A549 (cell line): ENCODE measurements around the gene TSPEAR. TPM values are rescaled to one million over a fixed set of nuclear protein-coding genes. Genes with fewer than 3 reads are reported as not detected.
"Not testable (repeated sequence)": the region's sequence is repeated elsewhere in the genome, so short reads cannot be mapped to it uniquely, and the experiment has no call there.

Source experiments
- ATAC-seq, 2 experiments: fragments of 200-7000 bp in 1 of 2; fragments of >200 bp in 1 of 2; cut with Nextera tagmentation in 1 of 2; cut with Tn5 transposase in 1 of 2; 3 replicates each; pipeline versions ENCODE4 v1.8.0 to v1.9.1; 2018 to 2020; ENCODE audit warnings: mild to moderate bottlenecking in 1 of 2, moderate library complexity in 1 of 2
- CTCF ChIA-PET: fragments of 300-600 bp; sonication (Branson Sonifier 250); formaldehyde crosslinking; extraction: SDS; loops from one replicate; lab custom pipeline; 2021; ENCODE audit warnings: antibody characterized with exemption, inconsistent platforms; lab: Yijun Ruan, JAX
- POLR2A ChIA-PET: fragments of 350-600 bp; formaldehyde crosslinking; extraction: SDS; loops from one replicate; lab custom pipeline; 2021; ENCODE audit warnings: antibody characterized with exemption, inconsistent platforms; lab: Yijun Ruan, JAX
- DNase-seq, 2 experiments: peaks; one replicate each; pipeline versions ENCODE4 v3.0.0 to v3.0.0-alpha.2; 2011 to 2016; ENCODE audit warnings: low read depth in 1 of 2, low spot score in 1 of 2
- FAIRE-seq: peaks from 2 replicates; lab custom pipeline; 2011; peaks lifted over from hg19 to GRCh38; lab: Jason Lieb, UNC
- H3K27ac ChIP-seq, 2 experiments: fragments of >200 bp; sonication (Bioruptor Twin); formaldehyde crosslinking; 3 replicates each; pipeline ENCODE4 v1.5.1; 2016 to 2017
- H3K4me1 ChIP-seq: fragments of >200 bp; sonication (Bioruptor Twin); formaldehyde crosslinking; 3 replicates; pipeline ENCODE4 v1.6.1; 2016
- H3K4me2 ChIP-seq: fragments of >200 bp; sonication (Bioruptor Twin); formaldehyde crosslinking; 3 replicates; pipeline ENCODE4 v1.6.1; 2016
- H3K4me3 ChIP-seq: fragments of >200 bp; sonication (Bioruptor Twin); formaldehyde crosslinking; 3 replicates; pipeline ENCODE4 v1.5.1; 2016
- H3K9me3 ChIP-seq: fragments of >200 bp; sonication (Bioruptor Twin); formaldehyde crosslinking; 3 replicates; pipeline ENCODE4 v1.6.1; 2016
- CHD4 ChIP-seq: fragments of 200-600 bp; sonication (generic); IDR thresholded peaks from 2 replicates; pipeline ENCODE4 v1.6.1; 2016; ENCODE audit warnings: antibody characterized with exemption, mild to moderate bottlenecking, borderline replicate concordance
- EP300 ChIP-seq, 2 experiments: fragments of >200 bp; sonication (Bioruptor Twin); formaldehyde crosslinking; IDR thresholded peaks; 2 replicates in 1 of 2; 3 replicates in 1 of 2; pipeline ENCODE4 v1.6.1; 2016 to 2017
- ESRRA ChIP-seq: fragments of 150-350 bp; IDR thresholded peaks from 2 replicates; pipeline ENCODE4 v1.6.1; 2014; ENCODE audit warnings: mild to moderate bottlenecking, low read length, borderline replicate concordance
- HEYL ChIP-seq: fragments of 250-450 bp; sonication (Bioruptor Pico); IDR thresholded peaks from 2 replicates; pipeline ENCODE4 v1.8.0; 2021; ENCODE audit warnings: mild to moderate bottlenecking, moderate library complexity
- HOXA7 ChIP-seq: fragments of 250-450 bp; sonication (Bioruptor Pico); IDR thresholded peaks from 2 replicates; pipeline ENCODE4 v1.5.0; 2020; ENCODE audit warnings: mild to moderate bottlenecking, moderate library complexity
- HOXB13 ChIP-seq: fragments of 250-450 bp; sonication (Bioruptor Pico); IDR thresholded peaks from 2 replicates; pipeline ENCODE4 v1.5.0; 2020; ENCODE audit warnings: low read depth, mild to moderate bottlenecking, moderate library complexity
- HOXB5 ChIP-seq: fragments of 250-450 bp; sonication (Bioruptor Pico); IDR thresholded peaks from 2 replicates; pipeline ENCODE4 v1.5.0; 2020; ENCODE audit warnings: mild to moderate bottlenecking, moderate library complexity
- NFE2L2 ChIP-seq: fragments of 150-350 bp; conservative IDR thresholded peaks from 2 replicates; pipeline ENCODE4 v1.6.1; 2014; ENCODE audit warnings: low read length
- NR3C1 ChIP-seq: fragments of >200 bp; sonication (Bioruptor Twin); formaldehyde crosslinking; IDR thresholded peaks from 3 replicates; pipeline ENCODE4 v1.6.1; 2017
- RFX5 ChIP-seq: fragments of 450-650 bp; IDR thresholded peaks from 2 replicates; pipeline ENCODE4 v1.7.1; 2014; ENCODE audit warnings: antibody characterized with exemption, mild to moderate bottlenecking, moderate library complexity
- ZSCAN20 ChIP-seq: fragments of 250-450 bp; sonication (Bioruptor Pico); IDR thresholded peaks from 2 replicates; pipeline ENCODE4 v1.8.0; 2022; ENCODE audit warnings: mild to moderate bottlenecking, moderate library complexity
- WGBS: methylation state at CpG from one replicate; pipeline ENCODE4 v1.1.6; 2017; ENCODE audit errors: missing lambda C conversion rate; 5-methylcytosine and 5-hydroxymethylcytosine counted together
- polyA plus RNA-seq, 4 experiments: library from polyadenylated mRNA; depleted of rRNA in 3 of 4; stranded (reverse); fragments of >200 nt; fragmentation: RNase III in 1 of 4; extraction: RNeasy Plus Mini Kit Qiagen cat#74134 plus additional on column Dnase treatment in 1 of 4; gene quantifications; 2 replicates in 3 of 4; 3 replicates in 1 of 4; pipeline ENCODE4 v1.2.3, GENCODE V29; 2011 to 2017
- TF ChIP-seq, protein P1 (sequence below): fragments of >200 bp; sonication (Bioruptor Twin); formaldehyde crosslinking; IDR thresholded peaks from 3 replicates; pipeline ENCODE4 v1.6.1; 2016
- TF ChIP-seq, protein P2 (sequence below): fragments of >200 bp; sonication (Bioruptor Twin); formaldehyde crosslinking; IDR thresholded peaks from 3 replicates; pipeline ENCODE4 v1.5.1; 2016

The TSPEAR gene
- polyA plus RNA-seq, 2 of the 4 experiments (the other 2 are of a cell fraction), result not detected

DNA sequence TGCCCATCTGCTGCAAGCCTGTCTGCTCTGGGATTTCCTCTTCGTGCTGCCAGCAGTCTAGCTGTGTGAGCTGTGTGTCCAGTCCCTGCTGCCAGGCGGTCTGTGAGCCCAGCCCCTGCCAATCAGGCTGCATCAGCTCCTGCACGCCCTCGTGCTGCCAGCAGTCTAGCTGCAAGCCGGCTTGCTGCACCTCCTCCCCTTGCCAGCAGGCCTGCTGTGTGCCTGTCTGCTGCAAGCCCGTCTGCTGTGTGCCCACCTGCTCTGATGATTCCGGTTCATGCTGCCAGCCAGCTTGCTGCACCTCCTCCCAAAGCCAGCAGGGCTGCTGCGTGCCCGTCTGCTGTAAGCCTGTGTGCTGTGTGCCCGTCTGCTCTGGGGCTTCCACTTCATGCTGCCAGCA, 110.3 kb downstream of the TSPEAR start:
- 45% methylated on average over 3 of the region's 10 CpGs for WGBS
- CTCF ChIA-PET, POLR2A ChIA-PET, DNase-seq, H3K27ac ChIP-seq, FAIRE-seq, H3K9me3 ChIP-seq, H3K4me1 ChIP-seq, H3K4me3 ChIP-seq, H3K4me2 ChIP-seq: not testable (repeated sequence)
- ATAC-seq, result peak in 1 of 2 experiments; percentile 51; a peak in 2 of 6 replicates

DNA sequence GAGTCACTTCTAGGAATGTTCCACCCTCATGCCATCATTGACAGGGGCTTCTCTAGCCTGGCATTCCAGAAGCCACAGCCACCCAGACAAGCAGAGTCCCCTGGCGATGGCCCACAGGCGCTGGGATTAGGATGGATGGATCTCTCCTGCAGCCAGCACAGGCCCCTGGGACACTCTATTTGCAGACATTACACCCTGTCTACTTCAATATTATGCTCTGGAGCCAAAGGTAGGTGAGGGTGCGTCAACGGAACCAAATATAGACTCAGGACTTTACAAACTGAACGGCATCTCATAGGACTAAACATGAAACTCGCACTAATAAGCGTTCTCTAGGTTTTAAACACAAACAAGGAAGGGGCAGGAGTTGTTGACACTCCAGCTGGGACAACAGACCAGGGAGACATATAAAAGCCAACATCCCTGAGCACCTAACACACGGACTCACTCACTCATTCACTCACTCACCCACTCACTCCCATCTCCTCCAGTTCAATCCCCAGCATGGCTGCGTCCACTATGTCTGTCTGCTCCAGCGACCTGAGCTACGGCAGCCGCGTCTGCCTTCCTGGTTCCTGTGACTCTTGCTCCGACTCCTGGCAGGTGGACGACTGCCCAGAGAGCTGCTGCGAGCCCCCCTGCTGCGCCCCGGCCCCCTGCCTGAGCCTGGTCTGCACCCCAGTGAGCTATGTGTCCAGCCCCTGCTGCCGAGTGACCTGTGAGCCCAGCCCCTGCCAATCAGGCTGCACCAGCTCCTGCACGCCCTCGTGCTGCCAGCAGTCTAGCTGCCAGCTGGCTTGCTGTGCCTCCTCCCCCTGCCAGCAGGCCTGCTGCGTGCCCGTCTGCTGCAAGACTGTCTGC, 111.0 kb downstream of the TSPEAR start, which contains the start of gene KRTAP10-7:
KRTAP10-7 (plus strand) TSS at position 480 of the 861 bp plus-strand sequence; CDS start at position 505, 25 bp downstream.
- CTCF ChIA-PET, H3K9me3 ChIP-seq, DNase-seq, H3K4me1 ChIP-seq, FAIRE-seq, H3K4me2 ChIP-seq, H3K27ac ChIP-seq, ATAC-seq, POLR2A ChIA-PET, H3K4me3 ChIP-seq: not testable (repeated sequence)
- 53% methylated on average over 11 of the region's 23 CpGs for WGBS

DNA sequence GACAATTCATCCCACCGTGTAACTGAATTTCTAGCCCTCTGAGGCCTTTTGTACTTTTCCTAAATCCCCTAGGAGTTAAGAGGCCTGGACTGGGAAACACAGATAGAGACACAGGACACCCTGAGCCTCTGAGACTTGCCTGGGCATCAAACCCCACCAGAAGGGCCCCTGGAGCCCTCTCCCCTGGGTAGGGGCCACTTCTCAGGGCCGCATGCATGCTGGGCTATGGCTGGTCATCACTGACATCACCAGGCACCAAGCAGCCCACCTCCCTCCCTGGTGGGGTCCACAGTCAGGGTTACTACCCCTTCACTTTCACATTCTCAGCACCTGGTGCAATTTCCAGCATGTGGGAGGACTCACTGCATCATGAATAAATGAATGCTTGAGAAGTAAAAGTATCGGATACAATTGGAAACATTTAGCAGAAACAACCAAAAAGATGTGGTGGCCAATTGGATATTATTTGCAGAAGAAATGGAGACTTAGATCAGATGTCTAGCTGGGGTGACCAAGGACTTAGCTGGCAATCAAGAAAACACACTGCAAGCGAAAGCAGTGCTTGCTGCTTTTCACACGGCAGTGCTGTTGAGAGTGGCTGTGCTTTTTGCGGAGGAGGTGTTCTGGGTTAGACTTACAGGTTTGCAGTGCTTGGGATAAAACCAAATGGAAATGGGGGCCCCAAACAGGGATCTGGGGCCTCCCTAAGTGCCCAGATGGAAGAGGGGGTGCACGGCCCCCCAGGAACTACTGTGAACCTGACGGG, 111.9 kb downstream of the TSPEAR start:
- Histone ChIP-seq H3K27ac (no peak overlapping the region), H3K4me1 (no peaks in the 10 kb centered on the region), H3K4me2 (no peak overlapping the region), H3K9me3 (no peaks in the 10 kb centered on the region), H3K4me3 (no peak overlapping the region)
- ChIA-PET CTCF (no interaction called here), POLR2A (no interaction called here)
- FAIRE-seq (no peak), ATAC-seq (no peak), DNase-seq (no peak)
- TF ChIP-seq HOXB5, result no peak
- TF ChIP-seq NR3C1, result no peak
- TF ChIP-seq NFE2L2, result no peak
- no peak for TF ChIP-seq HOXB13 (CRISPR knock-in tag)
- TF ChIP-seq ESRRA, result no peak
- no peak for TF ChIP-seq ZSCAN20 (CRISPR knock-in tag)
- TF ChIP-seq, protein P1, sequence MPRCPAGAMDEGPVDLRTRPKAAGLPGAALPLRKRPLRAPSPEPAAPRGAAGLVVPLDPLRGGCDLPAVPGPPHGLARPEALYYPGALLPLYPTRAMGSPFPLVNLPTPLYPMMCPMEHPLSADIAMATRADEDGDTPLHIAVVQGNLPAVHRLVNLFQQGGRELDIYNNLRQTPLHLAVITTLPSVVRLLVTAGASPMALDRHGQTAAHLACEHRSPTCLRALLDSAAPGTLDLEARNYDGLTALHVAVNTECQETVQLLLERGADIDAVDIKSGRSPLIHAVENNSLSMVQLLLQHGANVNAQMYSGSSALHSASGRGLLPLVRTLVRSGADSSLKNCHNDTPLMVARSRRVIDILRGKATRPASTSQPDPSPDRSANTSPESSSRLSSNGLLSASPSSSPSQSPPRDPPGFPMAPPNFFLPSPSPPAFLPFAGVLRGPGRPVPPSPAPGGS, result no peak
- no peak for TF ChIP-seq HEYL (CRISPR knock-in tag)
- no peak for TF ChIP-seq HOXA7 (CRISPR knock-in tag)
- WGBS, result 74% methylated on average over 8 of the region's 8 CpGs

DNA sequence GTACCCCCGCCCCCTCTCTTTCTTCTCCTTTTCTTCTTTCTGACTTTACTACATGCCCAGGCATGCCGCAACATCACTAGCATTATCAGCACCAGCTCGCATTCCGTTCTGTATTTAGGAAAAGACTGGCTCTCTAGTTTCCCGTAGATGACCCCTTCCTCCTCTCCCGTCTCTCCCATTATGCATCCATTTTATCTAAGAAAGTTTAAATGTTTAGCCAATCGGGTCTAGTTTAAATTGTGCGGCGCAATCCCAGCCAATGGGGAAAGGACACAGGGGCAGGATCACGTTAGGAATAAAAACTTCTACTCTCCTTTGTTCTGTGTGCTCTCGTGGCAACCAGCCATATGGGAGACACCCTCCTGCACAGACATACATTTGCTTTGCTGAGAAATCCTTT, 113.3 kb downstream of the TSPEAR start:
- no peak for FAIRE-seq
- CTCF ChIA-PET, result no interaction called here
- Histone ChIP-seq H3K4me3 (no peak overlapping the region), H3K4me2 (no peak overlapping the region)
- no peak for ATAC-seq
- no peak for DNase-seq
- TF ChIP-seq CHD4, result no peak
- TF ChIP-seq, protein P2, sequence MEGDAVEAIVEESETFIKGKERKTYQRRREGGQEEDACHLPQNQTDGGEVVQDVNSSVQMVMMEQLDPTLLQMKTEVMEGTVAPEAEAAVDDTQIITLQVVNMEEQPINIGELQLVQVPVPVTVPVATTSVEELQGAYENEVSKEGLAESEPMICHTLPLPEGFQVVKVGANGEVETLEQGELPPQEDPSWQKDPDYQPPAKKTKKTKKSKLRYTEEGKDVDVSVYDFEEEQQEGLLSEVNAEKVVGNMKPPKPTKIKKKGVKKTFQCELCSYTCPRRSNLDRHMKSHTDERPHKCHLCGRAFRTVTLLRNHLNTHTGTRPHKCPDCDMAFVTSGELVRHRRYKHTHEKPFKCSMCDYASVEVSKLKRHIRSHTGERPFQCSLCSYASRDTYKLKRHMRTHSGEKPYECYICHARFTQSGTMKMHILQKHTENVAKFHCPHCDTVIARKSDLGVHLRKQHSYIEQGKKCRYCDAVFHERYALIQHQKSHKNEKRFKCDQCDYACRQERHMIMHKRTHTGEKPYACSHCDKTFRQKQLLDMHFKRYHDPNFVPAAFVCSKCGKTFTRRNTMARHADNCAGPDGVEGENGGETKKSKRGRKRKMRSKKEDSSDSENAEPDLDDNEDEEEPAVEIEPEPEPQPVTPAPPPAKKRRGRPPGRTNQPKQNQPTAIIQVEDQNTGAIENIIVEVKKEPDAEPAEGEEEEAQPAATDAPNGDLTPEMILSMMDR, result no peak
- TF ChIP-seq EP300 (IDR thresholded peaks at IDR 0.05), result no peak
- TF ChIP-seq RFX5, result no peak
- no peak for TF ChIP-seq HOXB13 (CRISPR knock-in tag)
- TF ChIP-seq, all 56 proteins: peak for 0
- WGBS, result 77% methylated on average over 11 of the region's 11 CpGs
- Histone ChIP-seq H3K9me3 (no peaks in the 10 kb centered on the region), H3K27ac (no peak overlapping the region), H3K4me1 (no peaks in the 10 kb centered on the region)
- POLR2A ChIA-PET, result no interaction called here
